ENCODE results near the gene KRTAP21-3. TPM values are rescaled to one million over a fixed set of nuclear protein-coding genes. Genes with fewer than 3 reads are reported as not detected.

The KRTAP21-3 gene
- polyA plus RNA-seq, 2 of the 4 experiments (the other 2 are of a cell fraction), result not detected

DNA sequence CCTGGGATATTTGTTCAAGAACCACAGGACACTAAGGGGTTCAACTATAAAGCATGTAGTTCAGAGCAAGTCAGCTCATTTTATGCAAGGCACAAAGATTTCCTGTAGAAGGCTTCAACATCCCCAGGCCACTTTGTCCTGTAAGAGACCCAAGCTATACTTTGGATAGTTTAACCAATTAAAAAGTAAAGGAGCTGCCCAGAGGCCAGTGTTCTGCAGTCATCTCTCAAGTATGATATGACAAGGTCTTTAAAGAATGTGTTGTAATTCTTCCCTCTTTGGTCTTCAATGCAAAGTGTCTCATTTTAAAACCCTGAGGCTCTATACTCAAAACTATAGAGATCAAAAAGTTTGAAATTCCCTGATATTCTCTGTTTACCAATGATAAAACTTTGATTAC is 41.8 kb downstream of the KRTAP21-3 start:
- no peaks in the 10 kb centered on the region for H3K9me3 ChIP-seq
- H3K4me2 ChIP-seq, result no peak overlapping the region
- no peak for FAIRE-seq
- no peak for TF ChIP-seq GATA3 (IDR thresholded peaks at IDR 0.05; ENCODE audit: borderline replicate concordance)
- no peak for TF ChIP-seq ZFP36 (IDR thresholded peaks at IDR 0.05; ENCODE audit: borderline replicate concordance, partially characterized antibody)
- no peak for TF ChIP-seq POLR2A (IDR thresholded peaks at IDR 0.05; ENCODE audit: low read length)
- no peak for TF ChIP-seq NR3C1 (IDR thresholded peaks at IDR 0.05)
- TF ChIP-seq EHMT2 (IDR thresholded peaks at IDR 0.05; ENCODE audit: low read depth), result no peak
- no peaks in the 10 kb centered on the region for H3K4me1 ChIP-seq
- POLR2A ChIA-PET, result no interaction called here
- H3K27ac ChIP-seq, result no peak overlapping the region
- H3K4me3 ChIP-seq, result no peak overlapping the region
- DNase-seq (ENCODE audit: low read depth in 1 of 2, low spot score in 1 of 2), result no peak
- ATAC-seq, result no peak
- CTCF ChIA-PET, result no interaction called here

GRCh38 chr21:30674312-30674711 is 44.3 kb downstream of the KRTAP21-3 start:
- H3K4me3 ChIP-seq, result no peak overlapping the region
- TF ChIP-seq KDM5A (IDR thresholded peaks at IDR 0.05), result no peak
- no peak for TF ChIP-seq ZSCAN20 (CRISPR knock-in tag; IDR thresholded peaks at IDR 0.05)
- TF ChIP-seq, protein P1, sequence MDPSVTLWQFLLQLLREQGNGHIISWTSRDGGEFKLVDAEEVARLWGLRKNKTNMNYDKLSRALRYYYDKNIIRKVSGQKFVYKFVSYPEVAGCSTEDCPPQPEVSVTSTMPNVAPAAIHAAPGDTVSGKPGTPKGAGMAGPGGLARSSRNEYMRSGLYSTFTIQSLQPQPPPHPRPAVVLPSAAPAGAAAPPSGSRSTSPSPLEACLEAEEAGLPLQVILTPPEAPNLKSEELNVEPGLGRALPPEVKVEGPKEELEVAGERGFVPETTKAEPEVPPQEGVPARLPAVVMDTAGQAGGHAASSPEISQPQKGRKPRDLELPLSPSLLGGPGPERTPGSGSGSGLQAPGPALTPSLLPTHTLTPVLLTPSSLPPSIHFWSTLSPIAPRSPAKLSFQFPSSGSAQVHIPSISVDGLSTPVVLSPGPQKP (IDR thresholded peaks at IDR 0.05; ENCODE audit: low read depth, low read length), result no peak
- no peak for TF ChIP-seq CHD2 (IDR thresholded peaks at IDR 0.05; ENCODE audit: low read length, partially characterized antibody)
- no peak for TF ChIP-seq CTCF (IDR thresholded peaks at IDR 0.05)
- TF ChIP-seq, protein P2, sequence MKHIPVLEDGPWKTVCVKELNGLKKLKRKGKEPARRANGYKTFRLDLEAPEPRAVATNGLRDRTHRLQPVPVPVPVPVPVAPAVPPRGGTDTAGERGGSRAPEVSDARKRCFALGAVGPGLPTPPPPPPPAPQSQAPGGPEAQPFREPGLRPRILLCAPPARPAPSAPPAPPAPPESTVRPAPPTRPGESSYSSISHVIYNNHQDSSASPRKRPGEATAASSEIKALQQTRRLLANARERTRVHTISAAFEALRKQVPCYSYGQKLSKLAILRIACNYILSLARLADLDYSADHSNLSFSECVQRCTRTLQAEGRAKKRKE (CRISPR knock-in tag; IDR thresholded peaks at IDR 0.05; ENCODE audit: low read depth), result no peak
- TF ChIP-seq CBX2 (IDR thresholded peaks at IDR 0.05; ENCODE audit: borderline replicate concordance, low read depth), result no peak
- TF ChIP-seq, protein P3, sequence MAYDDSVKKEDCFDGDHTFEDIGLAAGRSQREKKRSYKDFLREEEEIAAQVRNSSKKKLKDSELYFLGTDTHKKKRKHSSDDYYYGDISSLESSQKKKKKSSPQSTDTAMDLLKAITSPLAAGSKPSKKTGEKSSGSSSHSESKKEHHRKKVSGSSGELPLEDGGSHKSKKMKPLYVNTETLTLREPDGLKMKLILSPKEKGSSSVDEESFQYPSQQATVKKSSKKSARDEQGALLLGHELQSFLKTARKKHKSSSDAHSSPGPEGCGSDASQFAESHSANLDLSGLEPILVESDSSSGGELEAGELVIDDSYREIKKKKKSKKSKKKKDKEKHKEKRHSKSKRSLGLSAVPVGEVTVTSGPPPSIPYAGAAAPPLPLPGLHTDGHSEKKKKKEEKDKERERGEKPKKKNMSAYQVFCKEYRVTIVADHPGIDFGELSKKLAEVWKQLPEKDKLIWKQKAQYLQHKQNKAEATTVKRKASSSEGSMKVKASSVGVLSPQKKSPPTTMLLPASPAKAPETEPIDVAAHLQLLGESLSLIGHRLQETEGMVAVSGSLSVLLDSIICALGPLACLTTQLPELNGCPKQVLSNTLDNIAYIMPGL (CRISPR knock-in tag; IDR thresholded peaks at IDR 0.05; ENCODE audit: borderline replicate concordance), result no peak
- WGBS (ENCODE audit: missing lambda C conversion rate), result 0% methylated on average over 1 of the region's 1 CpG
- ChIA-PET POLR2A (no interaction called here), CTCF (no interaction called here)
- no peak for DNase-seq (ENCODE audit: low read depth in 1 of 2, low spot score in 1 of 2)
- no peak overlapping the region for H3K27ac ChIP-seq
- H3K4me2 ChIP-seq, result no peak overlapping the region
- H3K9me3 ChIP-seq, result no peaks in the 10 kb centered on the region
- ATAC-seq, result no peak
- FAIRE-seq, result no peak
- H3K4me1 ChIP-seq, result no peaks in the 10 kb centered on the region

DNA sequence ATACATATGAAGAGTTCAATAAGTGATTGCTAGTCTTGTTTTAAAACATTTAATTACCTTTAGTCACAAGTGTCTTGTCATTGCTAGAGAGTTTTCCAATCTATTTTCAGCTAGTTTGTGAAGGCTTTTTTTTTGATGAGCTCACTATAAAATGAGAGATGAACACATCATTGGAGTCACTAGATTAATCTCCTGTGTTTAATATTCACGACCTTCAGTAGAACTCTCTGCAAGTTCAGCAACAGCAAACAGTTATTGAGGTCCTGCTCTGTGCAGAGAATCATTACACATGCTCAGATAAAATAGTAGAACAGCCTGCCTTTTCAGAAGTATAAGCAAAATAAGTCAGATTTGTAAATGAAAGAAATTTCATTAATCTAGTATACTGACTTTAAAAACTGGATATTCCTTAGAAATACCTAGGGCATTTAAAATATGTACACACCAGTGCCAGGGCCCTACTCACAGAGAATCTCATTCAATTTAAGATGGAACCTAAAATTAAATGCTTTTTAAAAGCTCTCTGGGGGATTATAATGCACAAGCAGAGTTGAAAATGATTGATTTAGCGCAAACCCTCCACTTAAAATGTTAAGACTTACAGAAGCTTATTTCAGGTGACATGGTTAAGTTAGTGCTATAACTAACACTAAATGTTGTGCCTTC is 45.5 kb downstream of the KRTAP21-3 start:
- Histone ChIP-seq H3K9me3 (no peaks in the 10 kb centered on the region), H3K27ac (no peak overlapping the region), H3K4me3 (no peak overlapping the region), H3K4me1 (no peaks in the 10 kb centered on the region), H3K4me2 (no peak overlapping the region)
- ChIA-PET CTCF (no interaction called here), POLR2A (no interaction called here)
- no peak for ATAC-seq
- TF ChIP-seq HEYL (CRISPR knock-in tag; IDR thresholded peaks at IDR 0.05) (no peak), ZFP36 (IDR thresholded peaks at IDR 0.05; ENCODE audit: borderline replicate concordance, partially characterized antibody) (no peak), FOSB (CRISPR knock-in tag; IDR thresholded peaks at IDR 0.05) (no peak)
- no peak for FAIRE-seq
- no peak for DNase-seq (ENCODE audit: low read depth in 1 of 2, low spot score in 1 of 2)
- 2% methylated on average over 2 of the region's 2 CpGs for WGBS (ENCODE audit: missing lambda C conversion rate)

Data from A549 (cell line).